Endothelial cell of umbilical vein (primary cell): ENCODE results near the gene COL9A3.

ENCODE experiments used
- GATA2 ChIP-seq: IDR thresholded peaks from 2 replicates; pipeline ENCODE4 v1.7.0; 2011; ENCODE audit warnings: low read depth, mild to moderate bottlenecking, moderate library complexity, mixed read lengths, low read length; ENCODE audit not compliant: insufficient read length, insufficient read depth
- POLR2AphosphoS5 ChIP-seq: IDR thresholded peaks from 2 replicates; pipeline ENCODE4 v1.6.1; 2012; ENCODE audit warnings: low read depth, mild to moderate bottlenecking, control low read depth, low read length, moderate library complexity; ENCODE audit not compliant: insufficient read depth
- TF ChIP-seq, protein P1 (sequence below), 2 donors: IDR thresholded peaks; 1 replicate in 1 of 2; 2 replicates in 1 of 2; pipeline ENCODE4 v1.5.1; 2011; ENCODE audit warnings: low read length in 2 of 2, mild to moderate bottlenecking in 2 of 2, moderate library complexity in 2 of 2, control low read depth in 1 of 2, inconsistent platforms in 1 of 2, low read depth in 1 of 2; ENCODE audit not compliant: insufficient read depth in 1 of 2; ENCODE audit errors: extremely low read depth in 1 of 2

DNA sequence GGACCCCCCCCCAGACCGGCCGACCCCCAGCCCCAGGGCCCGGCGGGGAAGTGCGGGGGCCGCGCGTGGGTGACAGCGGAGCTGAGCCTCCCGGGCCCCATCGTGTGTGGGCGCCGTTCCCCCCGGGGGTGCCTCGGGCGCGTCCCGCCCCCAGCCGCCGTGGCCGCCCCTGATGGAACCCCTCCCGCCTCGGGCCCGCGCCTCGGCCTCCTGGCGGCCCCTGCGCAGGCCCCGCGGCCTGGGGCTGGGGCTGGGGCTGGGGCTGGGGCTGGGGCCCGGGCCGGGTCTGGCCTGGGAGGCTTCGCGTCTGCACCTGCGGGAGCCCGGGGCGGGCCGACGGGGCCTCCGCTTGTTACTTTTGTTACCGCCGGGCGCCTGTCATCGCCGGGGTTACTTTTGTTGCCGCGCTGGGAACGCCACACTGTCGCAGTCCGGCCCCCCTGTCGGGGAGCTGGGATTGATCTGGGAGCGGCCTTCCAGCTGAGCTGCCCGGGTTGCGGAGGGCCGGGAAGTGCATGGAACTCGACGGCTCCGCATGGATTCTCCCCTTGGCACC, 11.6 kb upstream of the COL9A3 start:
- TF ChIP-seq, protein P1, sequence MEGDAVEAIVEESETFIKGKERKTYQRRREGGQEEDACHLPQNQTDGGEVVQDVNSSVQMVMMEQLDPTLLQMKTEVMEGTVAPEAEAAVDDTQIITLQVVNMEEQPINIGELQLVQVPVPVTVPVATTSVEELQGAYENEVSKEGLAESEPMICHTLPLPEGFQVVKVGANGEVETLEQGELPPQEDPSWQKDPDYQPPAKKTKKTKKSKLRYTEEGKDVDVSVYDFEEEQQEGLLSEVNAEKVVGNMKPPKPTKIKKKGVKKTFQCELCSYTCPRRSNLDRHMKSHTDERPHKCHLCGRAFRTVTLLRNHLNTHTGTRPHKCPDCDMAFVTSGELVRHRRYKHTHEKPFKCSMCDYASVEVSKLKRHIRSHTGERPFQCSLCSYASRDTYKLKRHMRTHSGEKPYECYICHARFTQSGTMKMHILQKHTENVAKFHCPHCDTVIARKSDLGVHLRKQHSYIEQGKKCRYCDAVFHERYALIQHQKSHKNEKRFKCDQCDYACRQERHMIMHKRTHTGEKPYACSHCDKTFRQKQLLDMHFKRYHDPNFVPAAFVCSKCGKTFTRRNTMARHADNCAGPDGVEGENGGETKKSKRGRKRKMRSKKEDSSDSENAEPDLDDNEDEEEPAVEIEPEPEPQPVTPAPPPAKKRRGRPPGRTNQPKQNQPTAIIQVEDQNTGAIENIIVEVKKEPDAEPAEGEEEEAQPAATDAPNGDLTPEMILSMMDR (IDR thresholded peaks at IDR 0.05; ENCODE audit: extremely low read depth in 1 of 2, insufficient read depth in 1 of 2, low read depth in 1 of 2, low read length in 2 of 2) = no peak
- TF ChIP-seq GATA2 (no peak), POLR2AphosphoS5 (no peak)
